22Rv1 (cell line): ENCODE data around the gene PLA1A.

Experiments used
- ZFX ChIP-seq: fragments of 450-650 bp; IDR thresholded peaks from 2 replicates; pipeline ENCODE4 v1.6.1; 2017; ENCODE audit warnings: antibody characterized with exemption, borderline replicate concordance
- TF ChIP-seq, protein P1 (sequence below): fragments of 450-650 bp; IDR thresholded peaks from 2 replicates; pipeline ENCODE4 v1.5.1; 2017; ENCODE audit warnings: mild to moderate bottlenecking

DNA sequence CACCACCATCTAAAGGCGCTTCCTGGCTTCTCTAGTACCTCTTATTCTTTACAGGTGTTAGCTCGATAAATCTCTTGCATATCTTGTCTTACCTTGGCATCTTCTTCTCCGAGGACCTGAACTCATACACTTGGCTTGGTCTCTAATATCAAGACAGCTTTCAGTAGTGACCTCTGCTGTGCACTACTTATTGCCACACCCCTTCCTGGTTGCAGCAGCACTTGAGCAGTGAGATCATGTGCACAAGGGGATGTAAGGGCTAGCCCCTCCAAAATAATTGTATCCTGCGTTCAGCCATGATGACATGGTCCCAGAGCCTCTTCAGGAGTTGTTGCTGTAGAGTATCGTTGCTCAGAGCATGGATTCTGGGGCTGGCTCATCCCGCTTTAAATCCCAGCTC lies 1.3 kb upstream of the PLA1A start:
- TF ChIP-seq, protein P1, sequence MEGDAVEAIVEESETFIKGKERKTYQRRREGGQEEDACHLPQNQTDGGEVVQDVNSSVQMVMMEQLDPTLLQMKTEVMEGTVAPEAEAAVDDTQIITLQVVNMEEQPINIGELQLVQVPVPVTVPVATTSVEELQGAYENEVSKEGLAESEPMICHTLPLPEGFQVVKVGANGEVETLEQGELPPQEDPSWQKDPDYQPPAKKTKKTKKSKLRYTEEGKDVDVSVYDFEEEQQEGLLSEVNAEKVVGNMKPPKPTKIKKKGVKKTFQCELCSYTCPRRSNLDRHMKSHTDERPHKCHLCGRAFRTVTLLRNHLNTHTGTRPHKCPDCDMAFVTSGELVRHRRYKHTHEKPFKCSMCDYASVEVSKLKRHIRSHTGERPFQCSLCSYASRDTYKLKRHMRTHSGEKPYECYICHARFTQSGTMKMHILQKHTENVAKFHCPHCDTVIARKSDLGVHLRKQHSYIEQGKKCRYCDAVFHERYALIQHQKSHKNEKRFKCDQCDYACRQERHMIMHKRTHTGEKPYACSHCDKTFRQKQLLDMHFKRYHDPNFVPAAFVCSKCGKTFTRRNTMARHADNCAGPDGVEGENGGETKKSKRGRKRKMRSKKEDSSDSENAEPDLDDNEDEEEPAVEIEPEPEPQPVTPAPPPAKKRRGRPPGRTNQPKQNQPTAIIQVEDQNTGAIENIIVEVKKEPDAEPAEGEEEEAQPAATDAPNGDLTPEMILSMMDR, result no peak
- no peak for TF ChIP-seq ZFX
